ENCODE results near the gene ADAM8. TPM values are rescaled to one million over a fixed set of nuclear protein-coding genes. Genes with fewer than 3 reads are reported as not detected.

The ADAM8 gene
- total RNA-seq = 0.18 and 0.75 TPM in 2 replicates

DNA sequence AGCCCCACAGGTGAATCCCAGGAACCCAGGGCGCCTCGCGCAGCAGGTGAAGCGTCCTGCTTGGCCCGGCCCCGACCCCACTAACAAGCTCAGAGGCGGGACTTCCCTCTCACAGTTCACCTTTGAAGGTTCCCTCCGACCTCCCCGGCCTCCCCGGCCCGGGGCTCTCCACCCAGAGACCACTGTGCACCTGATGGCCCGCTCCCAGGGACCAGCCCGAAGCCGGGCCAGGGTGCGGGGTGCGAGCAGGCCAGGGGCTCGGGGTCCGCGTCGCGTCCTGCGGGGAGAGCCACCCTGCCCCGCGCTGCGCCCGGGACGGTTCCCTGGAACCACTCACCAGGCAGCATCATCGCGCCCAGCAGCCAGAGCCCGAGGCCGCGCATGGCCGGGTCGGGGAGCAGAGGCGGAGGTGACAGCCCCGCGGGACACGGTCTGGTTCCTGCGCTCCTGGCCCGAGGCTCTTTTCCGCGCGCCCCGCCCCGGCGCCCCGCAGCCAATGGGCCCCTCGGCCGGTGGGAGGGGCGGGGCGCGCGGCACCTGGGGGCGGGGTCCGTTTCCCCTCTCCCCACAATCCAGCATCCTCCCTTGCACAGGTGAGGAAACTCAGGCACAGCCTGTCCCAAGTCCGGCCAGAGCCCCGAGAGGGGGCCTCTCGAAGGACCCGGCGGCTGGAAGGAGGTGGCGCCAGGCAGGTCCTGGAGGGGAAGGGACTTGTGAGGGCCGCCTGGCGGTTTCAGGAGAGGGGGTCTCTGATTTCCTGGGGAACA lies at the start of gene ADAM8:
ADAM8 (minus strand) TSS at position 434 of the 767 bp plus-strand sequence; CDS start at position 383, 51 bp downstream.

DNA sequence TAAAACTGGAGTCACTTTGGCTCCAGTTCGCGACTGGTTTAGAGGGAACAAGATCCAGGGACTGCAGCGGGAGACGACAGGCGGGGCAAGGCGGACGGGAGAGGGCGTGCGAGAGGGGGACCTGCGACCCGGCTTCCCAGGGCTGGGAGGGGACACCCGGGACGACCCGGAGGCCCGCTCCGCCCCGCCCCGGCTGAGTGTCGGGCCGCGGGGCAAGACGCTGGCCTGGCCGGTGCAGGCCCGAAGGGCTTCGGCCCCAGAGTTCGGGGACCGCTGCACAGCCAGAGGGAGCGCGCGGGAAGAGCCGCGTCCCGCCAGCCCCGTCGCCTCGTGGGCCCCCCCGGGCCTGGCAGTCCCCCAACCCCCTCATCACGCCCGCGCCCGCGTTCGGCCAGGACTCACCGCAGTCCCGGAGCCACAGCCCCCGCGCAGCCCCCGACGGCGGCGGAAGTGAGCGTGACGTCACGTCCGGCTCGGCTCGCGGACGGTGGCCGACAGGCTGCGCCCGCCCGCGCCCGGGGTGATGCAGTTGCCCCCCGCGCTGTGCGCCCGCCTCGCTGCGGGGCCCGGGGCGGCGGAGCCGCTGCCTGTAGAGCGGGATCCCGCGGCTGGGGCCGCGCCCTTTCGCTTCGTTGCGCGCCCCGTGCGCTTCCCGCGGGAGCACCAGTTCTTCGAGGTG lies 31.9 kb upstream of the ADAM8 start, which contains the start of the genes TUBGCP2 and ZNF511:
TUBGCP2 (minus strand) TSS at position 452 of the 679 bp plus-strand sequence. CDS start 5,931 bp downstream, outside the sequence.
ZNF511 (plus strand) TSS at position 494 of the 679 bp plus-strand sequence; CDS start at position 524, 30 bp downstream.

DNA sequence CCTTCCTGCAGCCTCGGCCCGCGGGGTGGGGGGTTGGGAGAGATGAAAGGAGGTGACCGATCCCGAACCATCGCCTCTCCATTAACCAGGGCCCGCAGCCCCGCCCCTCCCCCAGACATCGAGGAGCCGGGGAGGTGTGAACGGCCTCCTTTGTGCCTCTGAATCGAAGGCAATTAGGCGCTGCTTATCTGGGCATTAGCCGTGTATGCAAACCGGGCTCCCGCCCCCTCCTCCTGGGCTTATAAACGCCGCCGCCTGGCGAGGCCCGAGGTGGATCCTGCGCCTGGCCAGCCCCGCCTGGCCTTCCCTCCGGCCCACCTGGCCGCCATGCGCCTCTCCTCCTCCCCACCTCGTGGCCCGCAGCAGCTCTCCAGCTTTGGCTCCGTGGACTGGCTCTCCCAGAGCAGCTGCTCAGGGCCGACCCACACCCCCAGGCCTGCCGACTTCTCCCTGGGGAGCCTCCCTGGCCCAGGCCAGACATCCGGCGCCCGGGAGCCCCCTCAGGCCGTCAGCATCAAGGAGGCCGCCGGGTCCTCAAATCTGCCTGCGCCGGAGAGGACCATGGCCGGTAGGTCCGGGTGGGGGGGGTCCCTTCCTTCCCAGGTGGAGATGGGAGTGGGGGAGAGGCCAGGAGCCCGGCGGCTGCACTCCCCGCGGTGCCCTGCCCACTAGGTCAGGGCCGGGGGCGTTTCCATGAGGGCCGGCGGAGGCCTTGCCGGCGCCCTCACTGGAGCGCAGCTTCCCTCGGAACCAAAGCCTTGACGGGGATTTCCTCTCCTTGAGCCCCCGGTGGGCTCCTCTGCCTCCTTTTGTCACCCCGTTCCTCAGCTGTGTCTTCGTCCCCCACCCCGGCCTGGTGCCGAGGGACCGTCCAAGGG lies 38.8 kb downstream of the ADAM8 start, which contains the start of gene VENTX:
VENTX (plus strand) TSS at position 268 of the 878 bp plus-strand sequence; CDS start at position 328, 60 bp downstream.

DNA sequence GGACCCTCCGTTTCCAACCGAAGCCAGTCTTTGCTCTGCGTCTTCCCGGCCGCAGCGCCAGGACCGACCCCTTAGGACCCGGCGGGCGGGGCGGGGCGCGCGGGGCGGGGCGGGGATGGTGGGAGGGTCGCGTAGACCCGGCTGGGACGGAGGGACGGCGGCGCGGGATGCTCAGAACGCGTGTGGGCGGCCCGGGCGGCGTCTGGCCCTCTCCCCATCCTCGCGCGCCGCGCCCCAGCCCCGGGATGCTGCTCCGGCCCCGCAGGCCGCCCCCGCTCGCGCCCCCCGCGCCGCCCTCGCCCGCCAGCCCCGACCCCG lies 46.7 kb downstream of the ADAM8 start, which contains the start of gene UTF1:
UTF1 (plus strand) TSS at position 174 of the 318 bp plus-strand sequence; CDS start at position 246, 72 bp downstream.

Other genes starting within 250 kb of the ADAM8 start
- gene ADGRA1, start 188.9 kb downstream of the ADAM8 start, total RNA-seq = not detected in 2 replicates
- under 0.01 TPM in 1 of 2 replicates, not detected in the other for gene KNDC1, start 116.6 kb downstream of the ADAM8 start, total RNA-seq
- gene UTF1, start 46.7 kb downstream of the ADAM8 start, total RNA-seq = not detected in 2 replicates
- gene VENTX, start 39.0 kb downstream of the ADAM8 start, total RNA-seq = not detected in 2 replicates
- gene TUBGCP2, start 32.0 kb upstream of the ADAM8 start, total RNA-seq = 50.6 and 51.5 TPM in 2 replicates
- gene ZNF511, start 32.0 kb upstream of the ADAM8 start, total RNA-seq = 23.0 and 24.7 TPM in 2 replicates
- gene CALY, start 60.0 kb upstream of the ADAM8 start, total RNA-seq = not detected in 2 replicates
- gene PRAP1, start 70.5 kb upstream of the ADAM8 start, total RNA-seq = not detected in 2 replicates
- 17.0 and 29.5 TPM in 2 replicates for gene FUOM, start 81.2 kb upstream of the ADAM8 start, total RNA-seq
- 52.2 and 71.7 TPM in 2 replicates for gene ECHS1, start 96.5 kb upstream of the ADAM8 start, total RNA-seq
- gene PAOX, start 102.4 kb upstream of the ADAM8 start, total RNA-seq = 6.7 and 7.0 TPM in 2 replicates
- gene MTG1, start 117.3 kb upstream of the ADAM8 start, total RNA-seq = 40.2 and 40.4 TPM in 2 replicates
- under 0.01 TPM in 2 replicates for gene SPRN, start 147.8 kb upstream of the ADAM8 start, total RNA-seq
- gene SCART1, start 177.1 kb upstream of the ADAM8 start, total RNA-seq = 0.54 and 1.3 TPM in 2 replicates

Measured in endothelial cell of coronary artery (primary cell).